GM18951 (cell line): ENCODE data around the gene EML6.
"Not testable (repeated sequence)": the region's sequence is repeated elsewhere in the genome, so short reads cannot be mapped to it uniquely, and the experiment has no call there.

ENCODE experiments used
- POLR2A ChIP-seq: IDR thresholded peaks from 4 replicates; pipeline ENCODE4 v1.6.1; 2011; ENCODE audit warnings: mild to moderate bottlenecking; ENCODE audit not compliant: insufficient read length, insufficient read depth; ENCODE audit errors: extremely low read depth
- in situ Hi-C: fragments of 300-500 bp; cut with MboI; formaldehyde crosslinking; loops from one replicate; pipeline ENCODE4 v1.12.0; 2022; ENCODE audit warnings: low sequenced_read_pairs, mixed read lengths, inconsistent platforms; ENCODE audit not compliant: unreplicated experiment

Gene EML6

GRCh38 chr2:54692556-54692955 is 30.9 kb upstream of the EML6 start:
- TF ChIP-seq POLR2A, result no peak
- in situ Hi-C loops, result no loop called here

GRCh38 chr2:54695378-54695777 is 28.1 kb upstream of the EML6 start:
- in situ Hi-C loops, result no loop called here

GRCh38 chr2:54697934-54698333 is 25.5 kb upstream of the EML6 start:
- in situ Hi-C loops, result no loop called here
- no peak for TF ChIP-seq POLR2A

More at GRCh38 chr2:54695378-54695777, 28.1 kb upstream of the EML6 start:
- no peak for TF ChIP-seq POLR2A

GRCh38 chr2:54698926-54699325 is 24.5 kb upstream of the EML6 start:
- in situ Hi-C loops, result not testable (repeated sequence)

- no peak for TF ChIP-seq POLR2A
- in situ Hi-C loops, result loop anchor here (25.0 kb wide), 1 partner anchor 587 kb away; the partner anchor contains the start of gene ACYP2
These were observed 23.8 kb upstream of the EML6 start for GRCh38 chr2:54699665-54700064.

- TF ChIP-seq POLR2A, result no peak
- in situ Hi-C loops, result loop anchor here (25.0 kb wide), 1 partner anchor 589 kb away; the partner anchor contains the start of gene ACYP2
These were observed 22.4 kb upstream of the EML6 start for GRCh38 chr2:54701029-54701428.

- in situ Hi-C loops, result loop anchor here (25.0 kb wide), 1 partner anchor 592 kb away; the partner anchor contains the start of gene ACYP2
- TF ChIP-seq POLR2A, result no peak
These were observed 19.2 kb upstream of the EML6 start for GRCh38 chr2:54704238-54704637.

- in situ Hi-C loops, result loop anchor here (25.0 kb wide), 1 partner anchor 593 kb away; the partner anchor contains the start of gene ACYP2
- TF ChIP-seq POLR2A, result no peak
These were observed 18.5 kb upstream of the EML6 start for GRCh38 chr2:54704688-54705605.

- TF ChIP-seq POLR2A, result no peak
- in situ Hi-C loops, result loop anchor here (25.0 kb wide), 1 partner anchor 594 kb away; the partner anchor contains the start of gene ACYP2
These were observed 16.8 kb upstream of the EML6 start for GRCh38 chr2:54706622-54707021.

GRCh38 chr2:54708584-54709335 is 14.7 kb upstream of the EML6 start:
- in situ Hi-C loops, result loop anchor here (25.0 kb wide), 1 partner anchor 596 kb away; the partner anchor contains the start of gene ACYP2
- no peak for TF ChIP-seq POLR2A

GRCh38 chr2:54709336-54709809 is 14.1 kb upstream of the EML6 start:
- TF ChIP-seq POLR2A, result no peak
- in situ Hi-C loops, result loop anchor here (25.0 kb wide), 1 partner anchor 597 kb away; the partner anchor contains the start of gene ACYP2

- in situ Hi-C loops, result loop anchor here (25.0 kb wide), 1 partner anchor 598 kb away; the partner anchor contains the start of gene ACYP2
- TF ChIP-seq POLR2A, result no peak
These were observed 13.2 kb upstream of the EML6 start for GRCh38 chr2:54710216-54710615.

GRCh38 chr2:54712516-54712915 is 10.9 kb upstream of the EML6 start:
- in situ Hi-C loops, result loop anchor here (25.0 kb wide), 1 partner anchor 600 kb away; the partner anchor contains the start of gene ACYP2
- no peak for TF ChIP-seq POLR2A
